B cell (primary cell): Measurements from ENCODE around the gene WWC2.

Experiments
- EZH2 ChIP-seq: IDR thresholded peaks from 2 replicates; pipeline ENCODE4 v1.6.1; 2012; ENCODE audit warnings: borderline replicate concordance, low read depth, mild to moderate bottlenecking, moderate library complexity, low read length; ENCODE audit not compliant: insufficient read depth, poor library complexity, severe bottlenecking
- TF ChIP-seq, protein P1 (sequence below): fragments of 200-600 bp; IDR thresholded peaks from one replicate; pipeline ENCODE4 v1.8.0; 2022; ENCODE audit warnings: antibody characterized with exemption, mild to moderate bottlenecking

- no peak for TF ChIP-seq EZH2
- TF ChIP-seq, protein P1, sequence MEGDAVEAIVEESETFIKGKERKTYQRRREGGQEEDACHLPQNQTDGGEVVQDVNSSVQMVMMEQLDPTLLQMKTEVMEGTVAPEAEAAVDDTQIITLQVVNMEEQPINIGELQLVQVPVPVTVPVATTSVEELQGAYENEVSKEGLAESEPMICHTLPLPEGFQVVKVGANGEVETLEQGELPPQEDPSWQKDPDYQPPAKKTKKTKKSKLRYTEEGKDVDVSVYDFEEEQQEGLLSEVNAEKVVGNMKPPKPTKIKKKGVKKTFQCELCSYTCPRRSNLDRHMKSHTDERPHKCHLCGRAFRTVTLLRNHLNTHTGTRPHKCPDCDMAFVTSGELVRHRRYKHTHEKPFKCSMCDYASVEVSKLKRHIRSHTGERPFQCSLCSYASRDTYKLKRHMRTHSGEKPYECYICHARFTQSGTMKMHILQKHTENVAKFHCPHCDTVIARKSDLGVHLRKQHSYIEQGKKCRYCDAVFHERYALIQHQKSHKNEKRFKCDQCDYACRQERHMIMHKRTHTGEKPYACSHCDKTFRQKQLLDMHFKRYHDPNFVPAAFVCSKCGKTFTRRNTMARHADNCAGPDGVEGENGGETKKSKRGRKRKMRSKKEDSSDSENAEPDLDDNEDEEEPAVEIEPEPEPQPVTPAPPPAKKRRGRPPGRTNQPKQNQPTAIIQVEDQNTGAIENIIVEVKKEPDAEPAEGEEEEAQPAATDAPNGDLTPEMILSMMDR = no peak
Measured at GRCh38 chr4:183072176-183072575, 26.9 kb upstream of the WWC2 start.
